Thoracic aorta (tissue), 2 donors: Measurements from ENCODE around the gene CANX. TPM values are rescaled to one million over a fixed set of nuclear protein-coding genes. Genes with fewer than 3 reads are reported as not detected.

Source experiments
- ATAC-seq: fragments of 150-250 bp; one replicate; pipeline ENCODE4 v1.8.0; 2017; ENCODE audit warnings: low read depth; ENCODE audit not compliant: insufficient number of reproducible peaks, low FRiP score
- DNase-seq: peaks from one replicate; pipeline ENCODE4 v3.0.0-alpha.2; 2020; ENCODE audit warnings: low spot score
- H3K27ac ChIP-seq, 2 donors: fragments of 200-600 bp; sonication (generic); 1 replicate in 1 of 2; 2 replicates in 1 of 2; pipeline ENCODE4 v1.5.1; 2016; ENCODE audit warnings: mild to moderate bottlenecking in 2 of 2, moderate library complexity in 2 of 2
- H3K27me3 ChIP-seq: fragments of 200-600 bp; sonication (generic); replicated peaks from 2 replicates; pipeline ENCODE4 v1.6.0; 2016; ENCODE audit warnings: mild to moderate bottlenecking; ENCODE audit not compliant: insufficient read depth
- H3K36me3 ChIP-seq: fragments of 200-600 bp; sonication (generic); one replicate; pipeline ENCODE4 v1.5.1; 2016
- H3K4me1 ChIP-seq, 2 donors: fragments of 200-600 bp; sonication (generic); 1 replicate in 1 of 2; 2 replicates in 1 of 2; pipeline versions ENCODE4 v1.5.1 to v1.6.0; 2016; ENCODE audit warnings: low read depth in 2 of 2, mild to moderate bottlenecking in 1 of 2; ENCODE audit not compliant: control insufficient read depth in 1 of 2
- H3K4me3 ChIP-seq: fragments of 200-600 bp; sonication (generic); 2 replicates; pipeline ENCODE4 v1.5.1; 2016; ENCODE audit warnings: mild to moderate bottlenecking
- H3K9me3 ChIP-seq: fragments of 200-600 bp; sonication (generic); 2 replicates; pipeline ENCODE4 v1.5.1; 2016
- total RNA-seq, 2 donors: library from RNA; depleted of rRNA; stranded (reverse); fragments of >200 nt; gene quantifications; one replicate each; pipeline versions ENCODE4 v1.1.0 to v1.2.3, GENCODE V29; 2016
- TF ChIP-seq, protein P1 (sequence below): fragments of 200-600 bp; sonication (generic); IDR thresholded peaks from one replicate; pipeline ENCODE4 v1.5.1; 2019; ENCODE audit warnings: antibody characterized with exemption

The CANX gene
- total RNA-seq, 2 donors from 2014 or later: 240 to 371 TPM

DNA sequence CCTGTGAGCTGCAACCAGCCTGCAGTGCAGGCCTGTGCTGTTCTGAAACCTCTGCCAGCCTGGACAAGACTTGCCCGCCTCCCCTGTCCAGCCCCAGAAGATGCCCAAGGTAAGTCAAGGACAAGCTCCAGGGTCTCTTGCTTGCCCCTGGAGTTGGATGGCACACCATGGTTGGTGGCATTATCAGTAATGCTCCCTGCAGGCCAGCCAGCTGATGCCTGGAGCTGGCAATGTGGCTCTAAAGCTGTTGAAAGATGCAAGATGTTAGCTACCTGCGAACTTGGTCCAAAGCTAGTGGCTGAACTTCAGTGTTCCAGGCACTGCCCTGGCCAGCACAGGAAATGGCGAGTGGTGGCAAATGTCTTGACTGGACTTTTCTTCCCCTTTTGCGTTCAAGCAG is 81.1 kb downstream of the CANX start:
- ATAC-seq: no peak
- TF ChIP-seq, protein P1, sequence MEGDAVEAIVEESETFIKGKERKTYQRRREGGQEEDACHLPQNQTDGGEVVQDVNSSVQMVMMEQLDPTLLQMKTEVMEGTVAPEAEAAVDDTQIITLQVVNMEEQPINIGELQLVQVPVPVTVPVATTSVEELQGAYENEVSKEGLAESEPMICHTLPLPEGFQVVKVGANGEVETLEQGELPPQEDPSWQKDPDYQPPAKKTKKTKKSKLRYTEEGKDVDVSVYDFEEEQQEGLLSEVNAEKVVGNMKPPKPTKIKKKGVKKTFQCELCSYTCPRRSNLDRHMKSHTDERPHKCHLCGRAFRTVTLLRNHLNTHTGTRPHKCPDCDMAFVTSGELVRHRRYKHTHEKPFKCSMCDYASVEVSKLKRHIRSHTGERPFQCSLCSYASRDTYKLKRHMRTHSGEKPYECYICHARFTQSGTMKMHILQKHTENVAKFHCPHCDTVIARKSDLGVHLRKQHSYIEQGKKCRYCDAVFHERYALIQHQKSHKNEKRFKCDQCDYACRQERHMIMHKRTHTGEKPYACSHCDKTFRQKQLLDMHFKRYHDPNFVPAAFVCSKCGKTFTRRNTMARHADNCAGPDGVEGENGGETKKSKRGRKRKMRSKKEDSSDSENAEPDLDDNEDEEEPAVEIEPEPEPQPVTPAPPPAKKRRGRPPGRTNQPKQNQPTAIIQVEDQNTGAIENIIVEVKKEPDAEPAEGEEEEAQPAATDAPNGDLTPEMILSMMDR: no peak
- peaks cover 22% of the 10 kb centered on the region for H3K36me3 ChIP-seq

DNA sequence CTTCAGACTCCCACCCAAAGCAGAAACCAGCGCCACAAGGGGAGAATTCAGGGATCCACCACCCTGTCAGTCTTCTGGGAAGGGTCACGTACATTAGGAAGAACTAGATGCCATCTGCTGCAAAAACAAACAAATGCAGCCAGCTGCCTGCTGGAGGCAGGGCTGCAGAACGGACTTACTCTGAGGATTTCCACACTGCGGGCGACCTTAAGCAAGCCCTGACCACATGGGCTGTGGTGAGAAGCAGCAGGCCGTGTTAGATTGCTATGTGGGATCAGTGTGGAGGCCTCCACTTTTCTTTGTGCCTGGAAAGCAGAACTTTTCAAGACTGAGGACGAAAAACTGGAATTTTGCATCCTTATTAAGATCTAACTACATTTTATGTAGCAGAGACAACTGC is 81.6 kb downstream of the CANX start:
- Histone ChIP-seq H3K36me3 (peaks cover 19% of the 10 kb centered on the region), H3K27me3 (no peaks in the 10 kb centered on the region), H3K4me3 (no peak overlapping the region), H3K27ac (no peak overlapping the region), H3K9me3 (no peaks in the 10 kb centered on the region), H3K4me1 (peaks cover 0 to 4% of the 10 kb centered on the region in 2 donors)
- TF ChIP-seq, protein P1: no peak
- ATAC-seq (no peak), DNase-seq (no peak)

More for the DNA sequence above, 81.1 kb downstream of the CANX start:
- Histone ChIP-seq H3K4me3 (no peak overlapping the region), H3K27me3 (no peaks in the 10 kb centered on the region), H3K4me1 (peaks cover 0 to 4% of the 10 kb centered on the region in 2 donors), H3K27ac (no peak overlapping the region), H3K9me3 (no peaks in the 10 kb centered on the region)
- DNase-seq: no peak

Other genes with a start within 250 kb of the CANX start
- 10 to 100 TPM; 56.2 to 86.3 TPM for gene RUFY1, start 148.4 kb upstream of the CANX start, total RNA-seq
- gene HNRNPH1, start 75.3 kb upstream of the CANX start, total RNA-seq: 100 to 1,000 TPM; 442 to 785 TPM
- gene CBY3, start 17.9 kb upstream of the CANX start, total RNA-seq: 1 to 10 TPM in 1 of 2 donors, not detected in 1; 1.4 TPM
- 10 to 100 TPM; 22.9 to 38.1 TPM for gene MAML1, start 33.9 kb downstream of the CANX start, total RNA-seq
- 1 to 10 TPM; 4.9 to 6.6 TPM for gene LTC4S, start 95.0 kb downstream of the CANX start, total RNA-seq
- gene MGAT4B, start 107.9 kb downstream of the CANX start, total RNA-seq: 10 to 100 TPM; 66.5 to 87.7 TPM
- gene SQSTM1, start 121.9 kb downstream of the CANX start, total RNA-seq: 100 to 1,000 TPM; 375 to 469 TPM
- gene MRNIP, start 159.8 kb downstream of the CANX start, total RNA-seq: 10 to 100 TPM; 46.2 to 54.2 TPM
- gene TBC1D9B, start 208.9 kb downstream of the CANX start, total RNA-seq: 100 to 1,000 TPM in 1 of 2 donors, 10 to 100 TPM in 1; 91.9 to 104 TPM